Liver (tissue), 9 donors: ENCODE data around the gene ARMC9. TPM values are rescaled to one million over a fixed set of nuclear protein-coding genes. Genes with fewer than 3 reads are reported as not detected.
A peak's percentile ranks its signal among the peaks of the same experiment; 100 is the strongest.

Experiments used
- DNase-seq: peaks from one replicate; pipeline ENCODE4 v3.0.0-alpha.2; 2017; ENCODE audit warnings: low spot score
- H3K27ac ChIP-seq, 2 donors: one replicate each; pipeline ENCODE4 v1.7.0; 2013; ENCODE audit warnings: inconsistent platforms in 2 of 2, low read length in 2 of 2, control low read depth in 1 of 2, low read depth in 1 of 2, mild to moderate bottlenecking in 1 of 2
- H3K27me3 ChIP-seq, 4 donors: one replicate each; pipeline versions ENCODE4 v1.6.1 to v1.7.0; 2013; ENCODE audit warnings: low read length in 3 of 4, inconsistent platforms in 1 of 4, mild to moderate bottlenecking in 1 of 4, moderate library complexity in 1 of 4; ENCODE audit not compliant: control insufficient read depth in 4 of 4, insufficient read depth in 4 of 4
- H3K36me3 ChIP-seq, 4 donors: one replicate each; pipeline versions ENCODE4 v1.6.1 to v1.7.0; 2013; ENCODE audit warnings: low read length in 3 of 4, mild to moderate bottlenecking in 3 of 4, low read depth in 1 of 4, moderate library complexity in 1 of 4; ENCODE audit not compliant: control insufficient read depth in 4 of 4, insufficient read depth in 3 of 4
- H3K4me1 ChIP-seq, 4 donors: one replicate each; pipeline versions ENCODE4 v1.6.1 to v1.7.0; 2013; ENCODE audit warnings: low read length in 3 of 4, mild to moderate bottlenecking in 3 of 4, moderate library complexity in 1 of 4; ENCODE audit not compliant: control insufficient read depth in 4 of 4, insufficient read depth in 4 of 4
- H3K4me3 ChIP-seq, 3 donors: one replicate each; pipeline versions ENCODE4 v1.6.1 to v1.7.0; 2013; ENCODE audit warnings: low read length in 3 of 3, control low read depth in 1 of 3, low read depth in 1 of 3, mild to moderate bottlenecking in 1 of 3
- H3K9ac ChIP-seq, 2 donors: one replicate each; pipeline ENCODE4 v1.7.0; 2013; ENCODE audit warnings: low read length in 2 of 2, mild to moderate bottlenecking in 2 of 2, moderate library complexity in 2 of 2, control low read depth in 1 of 2, low read depth in 1 of 2
- H3K9me3 ChIP-seq, 4 donors: one replicate each; pipeline versions ENCODE4 v1.6.1 to v1.7.0; 2013; ENCODE audit warnings: low read length in 3 of 4; ENCODE audit not compliant: control insufficient read depth in 4 of 4
- ATF3 ChIP-seq: IDR thresholded peaks from 2 replicates; pipeline ENCODE4 v1.6.1; 2016; ENCODE audit warnings: antibody characterized with exemption
- CTCF ChIP-seq: fragments of 150-350 bp; IDR thresholded peaks from 2 replicates; pipeline ENCODE4 v1.5.1; 2017; ENCODE audit warnings: improper control_type of control experiment, low read depth, low read length; ENCODE audit not compliant: missing input control
- EGR1 ChIP-seq, 2 donors: IDR thresholded peaks; 2 replicates each; pipeline ENCODE4 v1.6.1; 2016 to 2018; ENCODE audit warnings: antibody characterized with exemption in 2 of 2, low read depth in 2 of 2
- FOXA1 ChIP-seq: IDR thresholded peaks from 2 replicates; pipeline ENCODE4 v1.6.1; 2016; ENCODE audit warnings: antibody characterized with exemption
- GABPA ChIP-seq, 2 donors: IDR thresholded peaks in 1 of 2; conservative IDR thresholded peaks in 1 of 2; 2 replicates each; pipeline ENCODE4 v1.6.1; 2016; ENCODE audit warnings: antibody characterized with exemption in 2 of 2, mild to moderate bottlenecking in 1 of 2, moderate library complexity in 1 of 2
- HNF4A ChIP-seq, 2 donors: conservative IDR thresholded peaks; 2 replicates each; pipeline ENCODE4 v1.6.1; 2016; ENCODE audit warnings: antibody characterized with exemption in 2 of 2, mild to moderate bottlenecking in 2 of 2
- HNF4G ChIP-seq: IDR thresholded peaks from 2 replicates; pipeline ENCODE4 v1.6.1; 2016; ENCODE audit warnings: antibody characterized with exemption
- JUND ChIP-seq, 2 donors: IDR thresholded peaks; 2 replicates each; pipeline ENCODE4 v1.6.1; 2016; ENCODE audit warnings: antibody characterized with exemption in 2 of 2
- RAD21 ChIP-seq, 2 donors: IDR thresholded peaks; 2 replicates each; pipeline ENCODE4 v1.6.1; 2016; ENCODE audit warnings: antibody characterized with exemption in 2 of 2, mild to moderate bottlenecking in 2 of 2
- REST ChIP-seq: IDR thresholded peaks from 2 replicates; pipeline ENCODE4 v1.6.1; 2016; ENCODE audit warnings: antibody characterized with exemption, mild to moderate bottlenecking
- RXRA ChIP-seq, 2 donors: IDR thresholded peaks; 2 replicates each; pipeline ENCODE4 v1.6.1; 2017 to 2018; ENCODE audit warnings: antibody characterized with exemption in 2 of 2, mild to moderate bottlenecking in 1 of 2
- SP1 ChIP-seq: IDR thresholded peaks from 2 replicates; pipeline ENCODE4 v1.6.1; 2018; ENCODE audit warnings: antibody characterized with exemption, mild to moderate bottlenecking
- YY1 ChIP-seq: IDR thresholded peaks from 2 replicates; pipeline ENCODE4 v1.6.1; 2016; ENCODE audit warnings: antibody characterized with exemption, mild to moderate bottlenecking
- ZBTB33 ChIP-seq: IDR thresholded peaks from 2 replicates; pipeline ENCODE4 v1.6.1; 2016; ENCODE audit warnings: antibody characterized with exemption
- WGBS: extraction: QIAGEN DNeasy Blood & Tissue Kit; methylation state at CpG from one replicate; pipeline ENCODE4 v1.1.7; 2013; 5-methylcytosine and 5-hydroxymethylcytosine counted together
- polyA plus RNA-seq, 2 donors: library from polyadenylated mRNA; stranded (reverse) in 1 of 2; unstranded in 1 of 2; fragments of 200-250 nt in 1 of 2; fragments of >200 nt in 1 of 2; fragmentation: Nextera tagmentation in 1 of 2; extraction: Ambion mirVana in 1 of 2; gene quantifications; one replicate each; pipeline versions ENCODE4 v1.2.1 to v1.2.3, GENCODE V29; 2013 to 2015
- total RNA-seq, 2 donors: library from RNA; depleted of rRNA; stranded (reverse); fragments of >200 nt; gene quantifications; one replicate each; pipeline ENCODE4 v1.2.3, GENCODE V29; 2014
- donor health status: healthy.
- donor health status: healthy.
- donor health status: healthy.
- donor health status: healthy.
- donor health status: healthy.

Gene ARMC9
- total and polyA plus RNA-seq, 4 donors: 1.1 to 2.3 (median 1.8) TPM

GRCh38 chr2:231227310-231228162 is 29.1 kb downstream of the ARMC9 start:
- TF ChIP-seq FOXA1 (no peak), SP1 (peak; percentile 22), CTCF (peak; percentile 80), RXRA (IDR thresholded peaks at IDR 0.05) (peak in 1 of 2 donors; percentile 5), RAD21 (IDR thresholded peaks at IDR 0.05) (peak; percentile 98)
- H3K4me3 ChIP-seq: no peak overlapping the region
- H3K9me3 ChIP-seq: no peaks in the 10 kb centered on the region
- no peak overlapping the region for H3K9ac ChIP-seq
- WGBS: 69% methylated on average over 12 of the region's 12 CpGs
- no peak overlapping the region for H3K27ac ChIP-seq
- DNase-seq: no peak
- H3K4me1 ChIP-seq: peaks cover 0 to 8% (median 5%) of the 10 kb centered on the region in 4 donors
- no peaks in the 10 kb centered on the region for H3K27me3 ChIP-seq
- H3K36me3 ChIP-seq: no peaks in the 10 kb centered on the region

- DNase-seq: no peak
- no peak overlapping the region for H3K9ac ChIP-seq
- 88% methylated on average over 9 of the region's 9 CpGs for WGBS
- H3K27me3 ChIP-seq: no peaks in the 10 kb centered on the region
- peaks cover 0 to 8% (median 5%) of the 10 kb centered on the region in 4 donors for H3K4me1 ChIP-seq
- no peak for TF ChIP-seq ATF3
- no peak overlapping the region for H3K27ac ChIP-seq
- H3K36me3 ChIP-seq: no peaks in the 10 kb centered on the region
- no peaks in the 10 kb centered on the region for H3K9me3 ChIP-seq
- no peak overlapping the region for H3K4me3 ChIP-seq
Observed at GRCh38 chr2:231228223-231228622, 29.8 kb downstream of the ARMC9 start.

GRCh38 chr2:231228974-231229529 is 30.6 kb downstream of the ARMC9 start:
- Histone ChIP-seq H3K36me3 (no peaks in the 10 kb centered on the region), H3K27me3 (no peaks in the 10 kb centered on the region), H3K27ac (no peak overlapping the region), H3K4me1 (peaks cover 0 to 8% (median 5%) of the 10 kb centered on the region in 4 donors), H3K9me3 (no peaks in the 10 kb centered on the region), H3K9ac (no peak overlapping the region), H3K4me3 (no peak overlapping the region)
- TF ChIP-seq HNF4A (conservative IDR thresholded peaks at IDR 0.05): peak; percentile 56
- no peak for TF ChIP-seq RAD21 (IDR thresholded peaks at IDR 0.05)
- TF ChIP-seq GABPA (IDR thresholded peaks at IDR 0.05 in 1 of 2, conservative IDR thresholded peaks at IDR 0.05 in 1 of 2): no peak
- whole genome bisulfite sequencing: 68% methylated on average over 5 of the region's 5 CpGs
- DNase-seq: no peak

- Histone ChIP-seq H3K27me3 (no peaks in the 10 kb centered on the region), H3K4me3 (no peak overlapping the region), H3K36me3 (no peaks in the 10 kb centered on the region), H3K4me1 (no peaks in the 10 kb centered on the region), H3K9me3 (no peaks in the 10 kb centered on the region), H3K27ac (no peak overlapping the region), H3K9ac (no peak overlapping the region)
- peak; percentile 52 for DNase-seq
- 91% methylated on average over 5 of the region's 5 CpGs for WGBS
- TF ChIP-seq SP1 (no peak), ZBTB33 (no peak), HNF4A (conservative IDR thresholded peaks at IDR 0.05) (no peak), YY1 (no peak), REST (no peak), JUND (IDR thresholded peaks at IDR 0.05) (no peak), EGR1 (IDR thresholded peaks at IDR 0.05; ENCODE audit: low read depth in 2 of 2) (no peak), HNF4G (no peak), RXRA (IDR thresholded peaks at IDR 0.05) (no peak), GABPA (IDR thresholded peaks at IDR 0.05 in 1 of 2, conservative IDR thresholded peaks at IDR 0.05 in 1 of 2) (no peak)
Observed at GRCh38 chr2:231235217-231235616, 36.8 kb downstream of the ARMC9 start.
